Activated B cell treated with CpG ODN at 0.5 μM for 24 hours (primary cell): ENCODE data around the gene NUDT22. TPM values are rescaled to one million over a fixed set of nuclear protein-coding genes. Genes with fewer than 3 reads are reported as not detected.
A peak's percentile ranks its signal among the peaks of the same experiment; 100 is the strongest.

Experiments
- ATAC-seq: fragments of 200-7000 bp; cut with Tn5 transposase; one replicate; pipeline ENCODE4 v1.10.0; 2021; ENCODE audit warnings: low read depth, mild to moderate bottlenecking, moderate library complexity
- CTCF ChIA-PET: fragments of 350-600 bp; sonication (Branson Sonifier 250); formaldehyde crosslinking; loops from one replicate; lab custom pipeline; 2021; ENCODE audit warnings: antibody characterized with exemption; lab: Charles Lee
- POLR2A ChIA-PET: fragments of 350-600 bp; sonication (Branson Sonifier 250); formaldehyde crosslinking; loops from one replicate; lab custom pipeline; 2021; ENCODE audit warnings: antibody characterized with exemption; lab: Charles Lee
- DNase-seq: peaks from one replicate; pipeline ENCODE4 v3.0.0; 2022
- H3K27ac Mint-ChIP-seq: one replicate; pipeline ENCODE4 v1.8.0; 2020; ENCODE audit warnings: mixed read lengths
- H3K27me3 Mint-ChIP-seq: one replicate; pipeline ENCODE4 v1.8.0; 2021; ENCODE audit warnings: mixed read lengths
- H3K36me3 Mint-ChIP-seq: one replicate; pipeline ENCODE4 v1.8.0; 2021; ENCODE audit warnings: low read depth, mixed read lengths
- H3K4me1 Mint-ChIP-seq: one replicate; pipeline ENCODE4 v1.8.0; 2021; ENCODE audit warnings: mixed read lengths
- H3K4me3 Mint-ChIP-seq: one replicate; pipeline ENCODE4 v1.8.0; 2020; ENCODE audit warnings: mild to moderate bottlenecking, mixed read lengths
- H3K9me3 Mint-ChIP-seq: one replicate; pipeline ENCODE4 v1.8.0; 2020; ENCODE audit warnings: mixed read lengths
- CTCF ChIP-seq: fragments of 200-600 bp; IDR thresholded peaks from one replicate; pipeline ENCODE4 v1.8.0; 2022; ENCODE audit warnings: antibody characterized with exemption, mild to moderate bottlenecking
- intact Hi-C: fragments of 100-400 bp; cut with micrococcal nuclease; formaldehyde crosslinking; loops from one replicate; pipeline ENCODE4 v1.15.1; 2024
- total RNA-seq: library from RNA; stranded (reverse); gene quantifications from 2 replicates; pipeline ENCODE4 v1.2.3, GENCODE V29; 2022

The NUDT22 gene
- total RNA-seq, 1 donor from 2014 or later: 95.3 TPM

DNA sequence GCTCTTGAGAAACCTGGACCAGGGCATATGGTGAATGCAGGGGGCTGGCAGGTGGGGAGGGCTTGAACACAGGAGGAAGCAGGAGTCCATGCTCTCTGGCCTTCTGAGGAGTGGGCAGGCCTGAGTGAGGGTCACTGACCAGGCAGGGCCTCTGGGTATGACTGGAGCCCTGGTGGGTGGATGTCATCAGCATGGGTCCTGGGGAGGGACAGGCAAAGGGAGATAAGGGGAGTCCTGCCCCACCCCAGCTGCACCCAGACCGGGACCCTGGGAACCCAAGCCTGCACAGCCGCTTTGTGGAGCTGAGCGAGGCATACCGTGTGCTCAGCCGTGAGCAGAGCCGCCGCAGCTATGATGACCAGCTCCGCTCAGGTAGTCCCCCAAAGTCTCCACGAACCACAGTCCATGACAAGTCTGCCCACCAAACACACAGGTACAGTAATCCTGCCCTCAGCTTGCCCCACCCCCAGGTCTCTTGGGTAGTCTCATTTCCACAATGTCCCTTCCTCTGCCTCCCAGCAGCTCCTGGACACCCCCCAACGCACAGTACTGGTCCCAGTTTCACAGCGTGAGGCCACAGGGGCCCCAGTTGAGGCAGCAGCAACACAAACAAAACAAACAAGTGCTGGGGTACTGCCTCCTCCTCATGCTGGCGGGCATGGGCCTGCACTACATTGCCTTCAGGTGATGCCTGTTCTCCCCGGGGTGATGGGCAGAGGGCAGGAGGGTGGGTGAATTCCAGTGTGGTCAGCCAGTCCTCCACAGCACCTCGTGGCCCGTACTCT is 6.3 kb downstream of the NUDT22 start:
- no peak for TF ChIP-seq CTCF
- CTCF ChIA-PET: interaction anchor here (0.6 to 1.6 kb wide), 3 partner anchors 14 to 72 kb away, joined by 3 read pairs; partner anchors contain the start of gene PPP1R14B

GRCh38 chr11:64232967-64233315 is 6.9 kb downstream of the NUDT22 start:
- no peak for ATAC-seq
- no peak for TF ChIP-seq CTCF
- Mint-ChIP-seq H3K27me3 (no peaks in the 10 kb centered on the region), H3K27ac (peak overlapping the region; percentile 37), H3K36me3 (peaks cover 18% of the 10 kb centered on the region), H3K4me3 (peak overlapping the region; percentile 66), H3K4me1 (peaks cover 70% of the 10 kb centered on the region), H3K9me3 (no peaks in the 10 kb centered on the region)
- intact Hi-C loops: loop anchor here (5.0 kb wide), 2 partner anchors 84 to 296 kb away; partner anchors contain the start of genes NAA40, PRDX5 and TRMT112
- ChIA-PET CTCF (interaction anchor here (0.6 to 1.6 kb wide), 3 partner anchors 13 to 72 kb away, joined by 3 to 5 read pairs (median 3); partner anchors contain the start of gene PPP1R14B), POLR2A (interaction anchor here (0.5 to 12.7 kb wide), 6 partner anchors 8 to 47 kb away, joined by 3 to 191 read pairs (median 4); partner anchors contain the start of genes FERMT3, FKBP2 and STIP1)
- no peak for DNase-seq

More for the DNA sequence above, 6.3 kb downstream of the NUDT22 start:
- ATAC-seq (no peak), DNase-seq (no peak)
- Mint-ChIP-seq H3K9me3 (no peaks in the 10 kb centered on the region), H3K36me3 (peaks cover 12% of the 10 kb centered on the region), H3K4me3 (peak overlapping the region; percentile 91), H3K27me3 (no peaks in the 10 kb centered on the region), H3K27ac (peak overlapping the region; percentile 63), H3K4me1 (peaks cover 69% of the 10 kb centered on the region)
- POLR2A ChIA-PET: interaction anchor here (0.5 to 12.7 kb wide), 4 partner anchors 9 to 24 kb away, joined by 3 to 191 read pairs (median 32); partner anchors contain the start of genes FERMT3 and FKBP2
- intact Hi-C loops: loop anchor here (5.0 kb wide), 2 partner anchors 85 to 295 kb away; partner anchors contain the start of genes NAA40, PRDX5 and TRMT112

- no peaks in the 10 kb centered on the region for H3K9me3 Mint-ChIP-seq
- no peak for TF ChIP-seq CTCF
- CTCF ChIA-PET: interaction anchor here (1.3 kb wide), 1 partner anchor 70 kb away, joined by 5 read pairs; no protein-coding TSS in a partner anchor
- intact Hi-C loops: loop anchor here (1.0 to 5.0 kb wide), 3 partner anchors 17 to 297 kb away; partner anchors contain the start of genes NAA40, PLCB3, PRDX5 and TRMT112
- ATAC-seq (peak; percentile 49), DNase-seq (peak; percentile 65)
- POLR2A ChIA-PET: interaction anchor here (0.6 to 12.7 kb wide), 7 partner anchors 8 to 37 kb away, joined by 3 to 191 read pairs (median 3); partner anchors contain the start of genes FERMT3, NUDT22 and TRPT1
- peak within 1 kb of the TSS; percentile 90 for H3K4me3 Mint-ChIP-seq
- H3K27ac Mint-ChIP-seq: peak within 1 kb of the TSS; percentile 93
- no peaks in the 10 kb centered on the region for H3K27me3 Mint-ChIP-seq
- H3K4me1 Mint-ChIP-seq: peaks cover 75% of the 10 kb centered on the region
- peaks cover 27% of the 10 kb centered on the region for H3K36me3 Mint-ChIP-seq
Measured at GRCh38 chr11:64233913-64234586, 8.0 kb downstream of the NUDT22 start, which contains the start of gene VEGFB. Gene VEGFB, plus strand, starts transcription at chr11:64234584. Its CDS starts 250 bp downstream, at chr11:64234834.

DNA sequence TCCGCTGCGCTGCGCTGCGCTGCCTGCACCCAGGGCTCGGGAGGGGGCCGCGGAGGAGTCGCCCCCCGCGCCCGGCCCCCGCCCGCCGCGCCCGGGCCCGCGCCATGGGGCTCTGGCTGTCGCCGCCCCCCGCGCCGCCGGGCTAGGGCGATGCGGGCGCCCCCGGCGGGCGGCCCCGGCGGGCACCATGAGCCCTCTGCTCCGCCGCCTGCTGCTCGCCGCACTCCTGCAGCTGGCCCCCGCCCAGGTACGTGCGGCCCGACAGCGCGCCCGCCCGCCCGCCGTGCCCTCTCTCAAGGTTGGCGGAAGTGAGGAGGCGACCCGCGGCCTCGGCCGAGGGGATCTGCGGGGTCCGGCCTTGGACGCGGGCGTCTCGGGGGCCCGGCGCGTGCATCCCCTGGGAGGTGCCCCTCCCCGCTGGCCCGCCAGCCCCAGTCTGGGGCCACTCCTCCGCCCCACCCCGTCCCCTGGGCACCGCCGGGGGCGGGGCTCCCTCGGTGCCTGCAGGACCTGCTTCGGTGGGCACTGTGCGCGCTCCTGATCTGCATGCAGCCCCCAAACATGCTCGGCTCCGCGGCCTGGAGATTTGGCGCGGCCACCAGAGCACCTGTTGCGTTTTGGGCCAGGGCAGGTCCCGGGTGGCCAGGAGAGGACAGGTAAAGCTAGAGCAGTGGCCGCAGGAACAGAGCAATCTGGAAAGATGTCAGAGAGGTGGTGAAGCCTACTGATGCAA is 8.7 kb downstream of the NUDT22 start:
- H3K36me3 Mint-ChIP-seq: peaks cover 30% of the 10 kb centered on the region
- intact Hi-C loops: loop anchor here (1.0 to 5.0 kb wide), 4 partner anchors 16 to 298 kb away; partner anchors contain the start of genes NAA40, PLCB3, PRDX5 and TRMT112
- peak overlapping the region; percentile 93 for H3K27ac Mint-ChIP-seq
- TF ChIP-seq CTCF: no peak
- H3K27me3 Mint-ChIP-seq: no peaks in the 10 kb centered on the region
- ATAC-seq: peak; percentile 49
- peaks cover 76% of the 10 kb centered on the region for H3K4me1 Mint-ChIP-seq
- ChIA-PET CTCF (no interaction called here), POLR2A (interaction anchor here (0.6 to 2.0 kb wide), 7 partner anchors 9 to 50 kb away, joined by 3 to 11 read pairs (median 4); partner anchors contain the start of genes NUDT22, STIP1 and TRPT1)
- peak overlapping the region; percentile 90 for H3K4me3 Mint-ChIP-seq
- H3K9me3 Mint-ChIP-seq: no peaks in the 10 kb centered on the region
- DNase-seq: peak; percentile 77
